A549 (cell line): ENCODE measurements around the gene SCARB1. TPM values are rescaled to one million over a fixed set of nuclear protein-coding genes. Genes with fewer than 3 reads are reported as not detected.
A peak's percentile ranks its signal among the peaks of the same experiment; 100 is the strongest.

Experiments
- ATAC-seq, 2 experiments: fragments of 200-7000 bp in 1 of 2; fragments of >200 bp in 1 of 2; cut with Nextera tagmentation in 1 of 2; cut with Tn5 transposase in 1 of 2; 3 replicates each; pipeline versions ENCODE4 v1.8.0 to v1.9.1; 2018 to 2020; ENCODE audit warnings: mild to moderate bottlenecking in 1 of 2, moderate library complexity in 1 of 2
- CTCF ChIA-PET: fragments of 300-600 bp; sonication (Branson Sonifier 250); formaldehyde crosslinking; extraction: SDS; loops from one replicate; lab custom pipeline; 2021; ENCODE audit warnings: antibody characterized with exemption, inconsistent platforms; lab: Yijun Ruan, JAX
- POLR2A ChIA-PET: fragments of 350-600 bp; formaldehyde crosslinking; extraction: SDS; loops from one replicate; lab custom pipeline; 2021; ENCODE audit warnings: antibody characterized with exemption, inconsistent platforms; lab: Yijun Ruan, JAX
- DNase-seq, 2 experiments: peaks; one replicate each; pipeline versions ENCODE4 v3.0.0 to v3.0.0-alpha.2; 2011 to 2016; ENCODE audit warnings: low read depth in 1 of 2, low spot score in 1 of 2
- FAIRE-seq: peaks from 2 replicates; lab custom pipeline; 2011; peaks lifted over from hg19 to GRCh38; lab: Jason Lieb, UNC
- H3K27ac ChIP-seq, 2 experiments: fragments of >200 bp; sonication (Bioruptor Twin); formaldehyde crosslinking; 3 replicates each; pipeline ENCODE4 v1.5.1; 2016 to 2017
- H3K4me1 ChIP-seq: fragments of >200 bp; sonication (Bioruptor Twin); formaldehyde crosslinking; 3 replicates; pipeline ENCODE4 v1.6.1; 2016
- H3K4me2 ChIP-seq: fragments of >200 bp; sonication (Bioruptor Twin); formaldehyde crosslinking; 3 replicates; pipeline ENCODE4 v1.6.1; 2016
- H3K4me3 ChIP-seq: fragments of >200 bp; sonication (Bioruptor Twin); formaldehyde crosslinking; 3 replicates; pipeline ENCODE4 v1.5.1; 2016
- H3K9me3 ChIP-seq: fragments of >200 bp; sonication (Bioruptor Twin); formaldehyde crosslinking; 3 replicates; pipeline ENCODE4 v1.6.1; 2016
- CHD4 ChIP-seq: fragments of 200-600 bp; sonication (generic); IDR thresholded peaks from 2 replicates; pipeline ENCODE4 v1.6.1; 2016; ENCODE audit warnings: antibody characterized with exemption, mild to moderate bottlenecking, borderline replicate concordance
- ESRRA ChIP-seq: fragments of 150-350 bp; IDR thresholded peaks from 2 replicates; pipeline ENCODE4 v1.6.1; 2014; ENCODE audit warnings: mild to moderate bottlenecking, low read length, borderline replicate concordance
- FOSL2 ChIP-seq, 2 experiments: fragments of 450-650 bp in 1 of 2; fragments of >200 bp in 1 of 2; sonication (Bioruptor Twin) in 1 of 2; formaldehyde crosslinking; IDR thresholded peaks; 2 replicates each; pipeline versions ENCODE4 v1.5.0 to v1.6.1; 2016 to 2020; ENCODE audit warnings: mild to moderate bottlenecking in 1 of 2, moderate library complexity in 1 of 2
- FOXS1 ChIP-seq: fragments of 250-450 bp; sonication (Bioruptor Pico); IDR thresholded peaks from 2 replicates; pipeline ENCODE4 v1.5.0; 2020; ENCODE audit warnings: mild to moderate bottlenecking, moderate library complexity
- HDAC2 ChIP-seq: fragments of 200-600 bp; sonication (generic); IDR thresholded peaks from 2 replicates; pipeline ENCODE4 v1.6.1; 2016
- HES2 ChIP-seq: fragments of >200 bp; sonication (Bioruptor Twin); formaldehyde crosslinking; IDR thresholded peaks from 2 replicates; pipeline ENCODE4 v1.6.1; 2016
- HOXB5 ChIP-seq: fragments of 250-450 bp; sonication (Bioruptor Pico); IDR thresholded peaks from 2 replicates; pipeline ENCODE4 v1.5.0; 2020; ENCODE audit warnings: mild to moderate bottlenecking, moderate library complexity
- KDM1A ChIP-seq: fragments of 200-600 bp; sonication (generic); IDR thresholded peaks from 2 replicates; pipeline ENCODE4 v1.6.1; 2016; ENCODE audit warnings: low read depth, mild to moderate bottlenecking
- MAFK ChIP-seq: fragments of 450-650 bp; IDR thresholded peaks from 2 replicates; pipeline ENCODE4 v1.6.1; 2014; ENCODE audit not compliant: partially characterized antibody
- NFE2L2 ChIP-seq: fragments of 150-350 bp; conservative IDR thresholded peaks from 2 replicates; pipeline ENCODE4 v1.6.1; 2014; ENCODE audit warnings: low read length
- NPAS2 ChIP-seq: fragments of 250-450 bp; sonication (Bioruptor Pico); IDR thresholded peaks from 2 replicates; pipeline ENCODE4 v1.8.0; 2022; ENCODE audit warnings: mild to moderate bottlenecking, moderate library complexity, borderline replicate concordance
- PHF8 ChIP-seq: fragments of 200-600 bp; sonication (generic); IDR thresholded peaks from 2 replicates; pipeline ENCODE4 v1.6.1; 2016; ENCODE audit warnings: low read depth, mild to moderate bottlenecking, antibody characterized with exemption, moderate library complexity, borderline replicate concordance
- TFCP2L1 ChIP-seq: fragments of 250-450 bp; sonication (Bioruptor Pico); IDR thresholded peaks from 2 replicates; pipeline ENCODE4 v1.5.0; 2021; ENCODE audit warnings: mild to moderate bottlenecking
- TP53 ChIP-seq: fragments of 250-450 bp; sonication (Bioruptor Pico); IDR thresholded peaks from 2 replicates; pipeline ENCODE4 v1.5.0; 2021; ENCODE audit warnings: mild to moderate bottlenecking, moderate library complexity
- USF2 ChIP-seq: fragments of 450-650 bp; IDR thresholded peaks from 2 replicates; pipeline ENCODE4 v1.6.1; 2014; ENCODE audit warnings: antibody characterized with exemption
- ZFP36 ChIP-seq: fragments of 450-650 bp; IDR thresholded peaks from 2 replicates; pipeline ENCODE4 v1.6.1; 2014; ENCODE audit warnings: borderline replicate concordance; ENCODE audit not compliant: partially characterized antibody
- WGBS: methylation state at CpG from one replicate; pipeline ENCODE4 v1.1.6; 2017; ENCODE audit errors: missing lambda C conversion rate; 5-methylcytosine and 5-hydroxymethylcytosine counted together
- polyA plus RNA-seq, 4 experiments: library from polyadenylated mRNA; depleted of rRNA in 3 of 4; stranded (reverse); fragments of >200 nt; fragmentation: RNase III in 1 of 4; extraction: RNeasy Plus Mini Kit Qiagen cat#74134 plus additional on column Dnase treatment in 1 of 4; gene quantifications; 2 replicates in 3 of 4; 3 replicates in 1 of 4; pipeline ENCODE4 v1.2.3, GENCODE V29; 2011 to 2017
- TF ChIP-seq, protein P1 (sequence below): fragments of >200 bp; sonication (Bioruptor Twin); formaldehyde crosslinking; IDR thresholded peaks from 3 replicates; pipeline ENCODE4 v1.5.1; 2016
- TF ChIP-seq, protein P2 (sequence below): IDR thresholded peaks from 2 replicates; pipeline ENCODE4 v1.6.1; 2012

The SCARB1 gene
- polyA plus RNA-seq, 2 of the 4 experiments (the other 2 are of a cell fraction), result 81.1 to 154 TPM

GRCh38 chr12:124744659-124745464, 118.8 kb downstream of the SCARB1 start:
- CTCF ChIA-PET, result interaction anchor here (1.1 to 1.7 kb wide), 3 partner anchors 19 to 24 kb away, joined by 3 to 4 read pairs (median 3); no protein-coding TSS in a partner anchor
- peak in 1 of 2 experiments; percentile 40; a peak in 3 of 6 replicates for ATAC-seq

DNA sequence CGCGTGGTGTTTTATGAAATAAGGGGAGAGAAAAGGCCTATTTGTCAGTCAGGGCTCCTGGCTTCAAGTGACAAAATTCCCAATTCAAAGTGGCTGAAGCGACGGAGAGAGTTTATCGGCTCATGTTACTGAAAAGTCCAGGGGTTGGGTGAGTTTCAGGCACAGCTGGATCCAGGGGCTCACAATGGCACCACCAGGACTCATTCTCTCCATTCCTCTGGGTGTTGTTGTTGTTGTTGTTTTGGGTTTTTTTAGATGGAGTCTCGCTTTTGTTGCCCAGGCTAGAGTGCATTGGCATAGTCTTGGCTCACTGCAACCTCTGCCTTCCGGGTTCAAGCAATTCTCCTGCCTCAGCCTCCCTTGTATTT, 119.4 kb downstream of the SCARB1 start:
- H3K4me3 ChIP-seq, result no peak overlapping the region
- ATAC-seq, result no peak
- H3K4me1 ChIP-seq, result peaks cover 67% of the 10 kb centered on the region
- peak overlapping the region; percentile 22 to 89; a peak in 4 of 6 replicates for H3K27ac ChIP-seq
- FAIRE-seq, result no peak
- CTCF ChIA-PET, result interaction anchor here (1.5 to 1.7 kb wide), 2 partner anchors 23 to 62 kb away, joined by 3 to 4 read pairs; no protein-coding TSS in a partner anchor
- POLR2A ChIA-PET, result no interaction called here
- H3K9me3 ChIP-seq, result peaks cover 7% of the 10 kb centered on the region
- WGBS, result 95% methylated on average over 7 of the region's 7 CpGs
- DNase-seq, result no peak
- H3K4me2 ChIP-seq, result no peak overlapping the region
- TF ChIP-seq TP53, result no peak
- TF ChIP-seq, all 56 proteins: peak for 0

More at GRCh38 chr12:124744659-124745464, 118.8 kb downstream of the SCARB1 start:
- POLR2A ChIA-PET, result interaction anchor here (0.8 kb wide), 1 partner anchor 14 kb away, joined by 3 read pairs; no protein-coding TSS in a partner anchor
- 89% methylated on average over 15 of the region's 15 CpGs for WGBS
- no peak overlapping the region for H3K4me3 ChIP-seq
- H3K4me1 ChIP-seq, result peaks cover 74% of the 10 kb centered on the region
- H3K9me3 ChIP-seq, result peaks cover under 1% of the 10 kb centered on the region; the same call in 2 of the 3 replicates
- peak overlapping the region; percentile 69 for H3K4me2 ChIP-seq
- FAIRE-seq (no peak), DNase-seq (peak; percentile 85 to 91)
- H3K27ac ChIP-seq, result peak overlapping the region; percentile 79 to 89
- TF ChIP-seq, protein P1, sequence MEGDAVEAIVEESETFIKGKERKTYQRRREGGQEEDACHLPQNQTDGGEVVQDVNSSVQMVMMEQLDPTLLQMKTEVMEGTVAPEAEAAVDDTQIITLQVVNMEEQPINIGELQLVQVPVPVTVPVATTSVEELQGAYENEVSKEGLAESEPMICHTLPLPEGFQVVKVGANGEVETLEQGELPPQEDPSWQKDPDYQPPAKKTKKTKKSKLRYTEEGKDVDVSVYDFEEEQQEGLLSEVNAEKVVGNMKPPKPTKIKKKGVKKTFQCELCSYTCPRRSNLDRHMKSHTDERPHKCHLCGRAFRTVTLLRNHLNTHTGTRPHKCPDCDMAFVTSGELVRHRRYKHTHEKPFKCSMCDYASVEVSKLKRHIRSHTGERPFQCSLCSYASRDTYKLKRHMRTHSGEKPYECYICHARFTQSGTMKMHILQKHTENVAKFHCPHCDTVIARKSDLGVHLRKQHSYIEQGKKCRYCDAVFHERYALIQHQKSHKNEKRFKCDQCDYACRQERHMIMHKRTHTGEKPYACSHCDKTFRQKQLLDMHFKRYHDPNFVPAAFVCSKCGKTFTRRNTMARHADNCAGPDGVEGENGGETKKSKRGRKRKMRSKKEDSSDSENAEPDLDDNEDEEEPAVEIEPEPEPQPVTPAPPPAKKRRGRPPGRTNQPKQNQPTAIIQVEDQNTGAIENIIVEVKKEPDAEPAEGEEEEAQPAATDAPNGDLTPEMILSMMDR, result no peak
- no peak for TF ChIP-seq ZFP36
- TF ChIP-seq, protein P2, sequence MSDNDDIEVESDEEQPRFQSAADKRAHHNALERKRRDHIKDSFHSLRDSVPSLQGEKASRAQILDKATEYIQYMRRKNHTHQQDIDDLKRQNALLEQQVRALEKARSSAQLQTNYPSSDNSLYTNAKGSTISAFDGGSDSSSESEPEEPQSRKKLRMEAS, result 0 out of 2 replicates have a peak, but pooled peaks have one; percentile 23
- peak; percentile 58; the same call in 1 of the 2 replicates for TF ChIP-seq CHD4
- TF ChIP-seq KDM1A, result peak; percentile 95
- no peak for TF ChIP-seq NFE2L2
- no peak for TF ChIP-seq HES2
- TF ChIP-seq FOSL2 (IDR thresholded peaks at IDR 0.05), result no peak
- peak; percentile 6; the same call in 1 of the 2 replicates for TF ChIP-seq FOSL2 (CRISPR knock-in tag; IDR thresholded peaks at IDR 0.05)
- no peak for TF ChIP-seq FOXS1 (CRISPR knock-in tag)
- no peak for TF ChIP-seq HOXB5 (CRISPR knock-in tag)
- peak; percentile 97 for TF ChIP-seq USF2
- no peak for TF ChIP-seq NPAS2 (CRISPR knock-in tag)
- no peak for TF ChIP-seq PHF8
- no peak for TF ChIP-seq TFCP2L1 (CRISPR knock-in tag)
- TF ChIP-seq MAFK, result no peak
- no peak for TF ChIP-seq ESRRA
- peak; percentile 81 for TF ChIP-seq HDAC2
